ENCODE results near the gene LPCAT1. TPM values are rescaled to one million over a fixed set of nuclear protein-coding genes. Genes with fewer than 3 reads are reported as not detected.
"Not testable (repeated sequence)": the region's sequence is repeated elsewhere in the genome, so short reads cannot be mapped to it uniquely, and the experiment has no call there.

Gene LPCAT1
- total RNA-seq, 2 donors from 2014 or later, result 17.5 to 22.7 TPM

GRCh38 chr5:1424716-1425115 is 99.0 kb downstream of the LPCAT1 start:
- DNase-seq (no peak), ATAC-seq (no peak)

GRCh38 chr5:1423901-1424603 is 99.7 kb downstream of the LPCAT1 start:
- intact Hi-C loops (cut with DNase I), result no loop called here
- DNase-seq, result no peak
- ATAC-seq, result no peak

More at GRCh38 chr5:1424716-1425115, 99.0 kb downstream of the LPCAT1 start:
- intact Hi-C loops (cut with DNase I), result no loop called here

DNA sequence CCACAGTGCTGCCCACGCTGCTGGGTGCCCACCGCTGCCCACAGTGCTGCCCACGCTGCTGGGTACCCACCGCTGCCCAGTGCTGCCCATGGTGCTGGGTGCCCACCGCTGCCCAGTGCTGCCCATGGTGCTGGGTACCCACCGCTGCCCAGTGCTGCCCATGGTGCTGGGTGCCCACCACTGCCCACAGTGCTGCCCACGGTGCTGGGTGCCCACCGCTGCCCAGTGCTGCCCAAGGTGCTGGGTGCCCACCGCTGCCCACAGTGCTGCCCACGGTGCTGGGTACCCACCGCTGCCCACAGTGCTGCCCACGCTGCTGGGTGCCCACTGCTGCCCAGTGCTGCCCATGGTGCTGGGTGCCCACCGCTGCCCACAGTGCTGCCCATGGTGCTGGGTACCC is 101.2 kb downstream of the LPCAT1 start:
- DNase-seq; intact Hi-C loops (cut with DNase I); ATAC-seq: not testable (repeated sequence)

DNA sequence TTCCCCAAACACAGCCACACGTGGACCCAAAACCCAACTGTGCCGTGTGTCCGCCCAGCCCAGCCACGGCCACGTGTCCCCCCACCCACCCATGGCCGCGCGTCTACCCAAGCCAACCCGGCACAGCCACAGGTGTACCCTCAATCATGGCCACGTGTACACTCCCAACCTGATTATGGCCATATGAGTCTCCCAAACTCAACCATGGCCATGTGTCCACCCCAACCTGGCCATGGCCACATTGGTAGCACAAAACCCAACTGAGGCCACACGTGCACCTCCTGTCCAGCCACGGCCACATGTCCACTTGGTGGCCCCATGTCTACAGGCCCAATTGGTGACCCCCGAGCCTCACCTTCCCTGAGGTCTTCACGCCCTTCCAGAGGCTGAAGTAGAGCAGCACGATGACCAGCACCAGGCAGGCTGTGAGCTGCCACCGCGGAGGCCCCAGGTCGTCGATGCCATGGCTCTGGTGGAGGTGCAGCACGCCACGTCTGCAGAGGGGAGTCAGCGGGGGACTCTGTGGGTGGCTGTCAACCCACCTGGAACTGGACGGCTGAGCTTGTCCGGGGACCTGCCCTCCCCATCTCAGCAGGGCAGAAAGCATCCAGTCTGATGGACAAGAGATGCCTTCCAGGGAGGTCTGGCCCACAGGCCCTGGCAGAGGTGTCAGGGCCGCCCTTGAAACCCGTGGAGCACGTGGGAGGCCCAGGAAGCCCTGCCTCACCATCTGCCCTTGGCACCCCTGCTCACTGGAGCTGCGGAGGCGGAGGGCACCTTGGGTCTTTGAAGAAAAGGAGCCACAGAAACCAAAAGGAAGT is 102.0 kb downstream of the LPCAT1 start:
- ATAC-seq (no peak), DNase-seq (no peak)
- intact Hi-C loops (cut with DNase I), result no loop called here

GRCh38 chr5:1420211-1421195 is 103.3 kb downstream of the LPCAT1 start:
- no peak for DNase-seq
- peak in 1 of 2 donors; percentile 23 for ATAC-seq
- intact Hi-C loops (cut with DNase I), result no loop called here

DNA sequence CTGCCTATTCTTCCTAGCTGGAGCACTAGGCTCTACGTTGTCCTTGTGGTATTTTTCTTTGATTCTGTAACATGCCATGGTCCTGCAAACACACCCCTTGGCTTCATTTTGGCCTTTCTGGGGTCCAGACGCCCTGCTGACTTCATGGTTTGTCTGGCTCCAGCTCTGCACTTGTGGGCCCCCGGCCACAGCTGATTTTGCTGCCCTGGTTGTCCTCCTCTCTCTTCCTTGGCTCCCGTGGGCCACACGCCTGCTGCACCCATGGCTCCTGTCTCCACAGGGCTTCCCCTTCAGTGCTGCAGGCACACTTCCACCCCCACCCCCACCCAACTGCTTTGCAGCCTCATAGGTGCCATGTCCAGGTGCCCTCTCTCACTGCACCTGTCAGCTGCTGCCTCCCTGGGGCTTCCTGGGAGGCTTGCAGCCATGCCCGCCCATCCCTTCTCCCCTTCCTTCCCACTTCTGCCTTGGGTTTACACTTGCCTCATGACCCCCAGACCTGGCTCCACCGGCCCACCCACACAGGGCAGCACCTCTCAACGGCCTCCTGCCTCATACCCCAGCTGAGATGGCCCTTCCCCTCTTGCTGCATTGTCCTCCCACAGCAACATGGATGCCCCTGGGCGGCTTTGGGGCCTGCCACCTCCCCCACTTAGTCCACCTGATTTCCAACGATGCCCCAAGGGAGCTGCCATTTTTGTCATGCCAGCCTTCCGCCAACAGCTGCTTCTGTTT is 104.1 kb downstream of the LPCAT1 start:
- ATAC-seq (no peak), DNase-seq (no peak)
- intact Hi-C loops (cut with DNase I), result no loop called here

GRCh38 chr5:1418921-1419280 is 104.9 kb downstream of the LPCAT1 start:
- ATAC-seq (no peak), DNase-seq (no peak)
- intact Hi-C loops (cut with DNase I), result no loop called here

- intact Hi-C loops (cut with DNase I), result no loop called here
- ATAC-seq (no peak), DNase-seq (no peak)
Measured at GRCh38 chr5:1418238-1418920, 105.4 kb downstream of the LPCAT1 start.

GRCh38 chr5:1417586-1418225 is 106.1 kb downstream of the LPCAT1 start:
- no peak for DNase-seq
- no peak for ATAC-seq
- intact Hi-C loops (cut with DNase I), result no loop called here

DNA sequence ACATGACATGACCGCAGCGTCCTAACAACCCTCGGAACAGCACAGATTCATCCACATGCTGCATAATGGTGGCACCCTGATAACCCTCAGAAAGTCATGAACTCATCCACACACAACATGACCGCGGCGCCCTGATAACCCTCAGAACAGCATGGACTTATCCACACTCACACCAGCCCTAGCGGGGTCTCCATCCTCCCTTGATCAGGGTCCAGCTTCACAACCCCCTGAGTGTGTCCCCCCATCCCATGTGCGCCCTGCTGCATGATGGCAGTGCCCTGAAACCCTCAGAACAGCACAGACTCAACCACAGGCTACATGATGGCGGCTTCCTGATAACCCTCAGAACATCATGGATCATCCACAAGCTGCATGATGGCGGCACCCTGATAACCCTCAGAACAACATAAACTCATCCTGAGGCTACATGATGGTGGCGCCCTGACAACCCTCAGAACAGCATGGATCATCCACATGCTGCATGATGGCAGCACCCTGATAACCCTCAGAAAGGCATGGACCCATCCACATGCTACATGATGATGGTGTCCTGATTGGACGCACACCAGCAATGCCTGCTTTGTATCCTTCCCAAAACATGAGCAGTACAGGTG is 106.8 kb downstream of the LPCAT1 start:
- ATAC-seq (no peak), DNase-seq (no peak)
- intact Hi-C loops (cut with DNase I), result no loop called here

DNA sequence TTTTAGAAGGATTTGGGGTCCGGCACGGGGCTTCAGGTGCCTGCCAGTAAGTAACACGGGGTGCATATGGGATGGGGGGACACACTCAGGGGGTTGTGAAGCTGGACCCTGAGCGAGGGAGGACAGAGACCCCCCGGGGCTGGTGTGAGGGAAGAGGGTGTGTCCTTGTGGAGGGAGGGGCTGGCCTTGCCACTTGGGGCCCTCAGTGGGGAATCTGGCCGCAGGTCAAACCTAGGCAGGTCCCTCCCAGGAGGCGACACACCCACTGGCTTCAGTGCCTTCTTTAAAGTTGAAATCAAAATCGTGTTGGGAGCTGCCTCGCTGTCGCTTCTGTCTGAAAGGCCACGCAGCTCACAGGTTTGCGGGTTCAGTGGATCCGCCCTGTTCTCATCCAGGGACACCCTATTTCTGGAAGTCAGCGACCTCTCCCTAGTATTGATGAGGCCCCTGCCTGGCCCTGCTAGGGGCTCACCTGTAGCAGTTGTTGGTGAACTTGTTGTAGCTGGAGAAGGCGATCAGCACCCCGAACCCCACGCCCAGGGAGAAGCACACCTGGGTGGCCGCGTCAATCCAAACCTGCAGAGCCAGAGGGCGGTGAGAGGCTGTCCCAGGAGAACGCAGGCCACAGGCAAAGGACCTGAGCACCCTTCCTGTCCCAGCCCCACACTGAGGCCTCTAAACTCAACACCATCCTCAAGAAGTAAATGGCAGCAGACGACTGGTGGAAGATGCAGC is 108.0 kb downstream of the LPCAT1 start:
- DNase-seq (no peak), ATAC-seq (no peak)
- intact Hi-C loops (cut with DNase I), result no loop called here

DNA sequence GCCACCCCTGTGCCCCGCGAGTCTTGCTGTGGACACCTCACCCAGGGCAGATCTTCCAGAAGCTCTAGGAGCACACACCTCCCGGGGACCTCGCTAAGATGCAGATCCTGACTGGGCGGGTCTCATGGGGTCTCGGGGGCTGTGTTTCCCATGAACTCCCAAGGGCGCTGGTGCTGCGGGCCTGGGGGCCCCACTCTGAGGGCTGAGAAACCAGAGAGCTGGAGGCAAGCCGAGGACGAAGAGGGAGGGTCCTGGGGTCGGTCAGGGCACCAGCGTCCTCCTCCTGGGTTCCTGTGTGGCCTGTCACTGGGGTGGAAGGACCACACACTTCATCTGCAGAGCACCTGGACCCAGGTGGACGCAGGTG is 108.7 kb downstream of the LPCAT1 start:
- intact Hi-C loops (cut with DNase I), result no loop called here
- ATAC-seq (no peak), DNase-seq (no peak)

DNA sequence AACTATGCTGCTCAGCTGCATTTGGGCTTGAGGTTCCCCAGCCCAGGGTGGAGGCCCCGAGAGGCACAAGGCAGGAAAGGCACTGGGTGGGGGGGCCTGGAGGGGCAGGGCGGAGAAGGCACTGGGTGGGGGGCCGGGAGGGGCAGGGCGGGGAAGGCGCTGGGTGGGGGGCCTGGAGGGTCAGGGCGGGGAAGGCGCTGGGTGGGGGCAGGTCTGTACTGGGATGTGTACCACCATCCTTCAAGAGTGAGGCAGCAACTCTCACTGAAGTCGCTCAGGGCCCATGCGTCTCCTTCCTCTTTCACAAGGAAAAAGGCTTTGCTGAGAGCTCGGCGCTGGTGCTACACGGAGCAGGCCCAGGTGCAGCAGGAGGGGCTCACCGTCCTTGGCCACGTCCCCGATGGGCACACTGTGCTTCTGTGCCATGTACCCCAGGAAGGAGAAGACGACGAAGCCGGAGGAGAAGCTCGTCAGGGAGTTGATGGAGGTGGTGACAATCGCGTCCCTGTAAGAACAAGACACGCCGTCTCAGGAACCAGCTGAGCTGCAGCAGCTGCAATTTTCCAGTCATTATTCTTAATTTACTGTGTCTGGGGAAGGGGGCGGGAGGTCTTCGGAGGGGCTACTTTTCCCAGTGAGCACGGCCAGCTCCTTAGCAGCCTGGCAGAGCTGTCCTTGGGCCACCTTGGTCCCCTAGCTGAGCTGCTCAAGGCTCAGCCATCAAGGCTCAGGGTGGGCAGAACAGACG is 109.3 kb downstream of the LPCAT1 start:
- ATAC-seq (no peak), DNase-seq (no peak)

DNA sequence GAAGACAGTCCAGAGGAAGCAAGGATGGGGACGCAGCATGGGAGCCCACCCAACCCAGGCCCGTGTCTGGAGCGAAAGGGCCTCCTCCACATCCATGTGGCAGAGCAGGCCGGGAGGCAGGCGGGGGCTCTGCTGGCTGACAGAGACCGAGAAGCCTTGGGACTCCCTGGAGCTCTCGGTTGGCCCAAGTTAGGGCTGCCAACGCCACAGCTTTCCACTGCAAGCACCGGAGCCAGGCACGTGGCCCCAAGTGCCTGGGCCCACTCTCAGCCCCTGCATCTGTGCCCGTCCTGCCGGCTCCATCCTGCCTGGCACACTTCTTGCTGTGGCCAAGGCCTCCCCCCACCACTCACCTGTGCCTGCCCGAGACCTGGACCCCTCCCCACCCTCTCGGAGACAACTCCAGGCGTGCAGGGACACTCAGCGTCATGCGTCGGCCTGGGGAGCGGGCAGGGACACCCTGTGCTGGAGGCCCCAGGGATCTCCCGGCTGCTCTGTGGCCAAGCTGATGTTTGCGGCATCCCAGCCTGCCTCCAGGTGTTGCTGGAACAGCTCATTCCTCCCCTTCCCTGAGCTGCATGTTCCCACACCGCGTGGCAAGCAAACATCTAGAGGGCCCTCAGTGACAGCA is 110.0 kb downstream of the LPCAT1 start:
- no peak for DNase-seq
- no peak for ATAC-seq
- intact Hi-C loops (cut with DNase I), result no loop called here

More for the DNA sequence above, 109.3 kb downstream of the LPCAT1 start:
- intact Hi-C loops (cut with DNase I), result no loop called here

- intact Hi-C loops (cut with DNase I), result no loop called here
- ATAC-seq (no peak), DNase-seq (no peak)
Measured at GRCh38 chr5:1413211-1413610, 110.5 kb downstream of the LPCAT1 start.

- no peak for DNase-seq
- ATAC-seq, result no peak
- intact Hi-C loops (cut with DNase I), result no loop called here
Measured at GRCh38 chr5:1412621-1413020, 111.1 kb downstream of the LPCAT1 start.

Data from left cardiac atrium (tissue), 4 donors.